ENCODE results near the gene DMRT2.

The DMRT2 gene

GRCh38 chr9:1050125-1050895 is at the start of gene DMRT2:
Gene DMRT2, plus strand, starts transcription at chr9:1050357. Its CDS starts 1,257 bp downstream, at chr9:1051614.
- H3K4me3 ChIP-seq (ENCODE audit: low read depth, low read length), result peak within 1 kb of the TSS; percentile 31

GRCh38 chr9:1001838-1002237 is 48.3 kb upstream of the DMRT2 start:
- H3K4me3 ChIP-seq (ENCODE audit: low read depth, low read length), result no peak overlapping the region

- H3K4me3 ChIP-seq (ENCODE audit: low read depth, low read length), result no peak overlapping the region
Observed at GRCh38 chr9:1002678-1003077, 47.5 kb upstream of the DMRT2 start.

DNA sequence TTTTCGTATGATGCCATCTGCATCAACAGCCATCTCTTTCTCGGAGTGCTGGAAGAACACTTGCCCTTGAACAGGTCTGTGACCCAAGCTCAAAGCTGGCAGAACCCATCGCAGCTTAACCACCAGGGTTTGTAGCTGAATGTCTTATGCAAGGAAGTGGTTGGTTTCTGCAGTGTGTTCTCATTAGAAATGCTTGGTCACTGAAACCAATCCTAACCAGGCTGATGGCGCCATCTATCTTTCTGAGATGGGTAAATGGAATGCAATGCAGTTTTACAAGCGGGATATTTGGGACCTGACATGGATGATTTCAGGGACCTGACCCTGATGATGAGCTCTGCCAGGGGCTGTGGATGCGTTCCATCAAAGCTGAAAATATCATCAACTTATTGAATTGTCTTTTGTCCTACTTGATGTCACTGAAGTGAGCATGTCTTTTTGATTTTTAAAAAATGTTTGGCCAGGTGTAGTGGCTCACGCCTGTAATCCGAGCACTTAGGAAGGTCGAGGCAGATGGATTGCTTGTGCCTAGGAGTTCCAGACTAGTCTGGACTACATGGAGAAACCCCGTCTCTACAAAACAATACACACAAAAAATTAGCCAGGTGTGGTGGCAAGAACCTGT is 45.0 kb upstream of the DMRT2 start:
- H3K4me3 ChIP-seq (ENCODE audit: low read depth, low read length), result no peak overlapping the region

DNA sequence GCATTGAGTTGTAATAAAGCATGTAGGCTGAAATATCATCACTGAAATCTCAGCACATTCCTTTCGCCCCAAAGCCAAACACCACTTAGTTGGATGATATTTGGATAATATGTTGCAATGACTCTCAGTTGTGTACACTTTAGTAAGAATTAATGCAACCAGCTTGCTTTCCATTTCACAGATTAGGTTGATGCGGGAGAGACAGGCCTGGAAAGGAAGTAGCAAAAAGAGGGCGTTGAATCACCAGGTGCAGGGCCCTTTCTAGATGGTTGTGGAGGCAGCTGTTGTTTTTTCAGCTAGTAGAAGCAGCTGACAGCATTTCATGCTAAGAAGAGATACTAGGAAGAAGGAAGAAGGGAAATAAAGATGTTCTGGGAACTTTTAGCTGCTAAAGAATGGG is 42.8 kb upstream of the DMRT2 start:
- H3K4me3 ChIP-seq (ENCODE audit: low read depth, low read length), result no peak overlapping the region

DNA sequence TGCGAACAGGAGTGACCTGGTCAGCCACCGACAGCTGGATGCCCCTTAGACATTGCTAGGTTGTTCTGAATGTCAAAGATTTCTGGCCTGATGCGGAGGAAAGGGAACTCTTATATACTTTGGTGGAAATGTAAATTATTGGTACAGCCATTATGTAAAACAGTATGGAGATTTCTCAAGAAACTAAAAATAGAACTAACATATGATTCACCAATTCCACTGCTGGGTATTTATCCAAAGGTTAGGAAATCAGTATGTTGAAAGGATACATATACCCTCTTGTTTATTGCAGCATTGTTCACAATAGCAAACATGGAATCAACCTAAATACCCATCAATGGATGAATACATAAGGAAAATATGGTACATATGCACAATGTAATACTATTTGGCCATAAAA is 41.9 kb upstream of the DMRT2 start:
- no peak overlapping the region for H3K4me3 ChIP-seq (ENCODE audit: low read depth, low read length)

DNA sequence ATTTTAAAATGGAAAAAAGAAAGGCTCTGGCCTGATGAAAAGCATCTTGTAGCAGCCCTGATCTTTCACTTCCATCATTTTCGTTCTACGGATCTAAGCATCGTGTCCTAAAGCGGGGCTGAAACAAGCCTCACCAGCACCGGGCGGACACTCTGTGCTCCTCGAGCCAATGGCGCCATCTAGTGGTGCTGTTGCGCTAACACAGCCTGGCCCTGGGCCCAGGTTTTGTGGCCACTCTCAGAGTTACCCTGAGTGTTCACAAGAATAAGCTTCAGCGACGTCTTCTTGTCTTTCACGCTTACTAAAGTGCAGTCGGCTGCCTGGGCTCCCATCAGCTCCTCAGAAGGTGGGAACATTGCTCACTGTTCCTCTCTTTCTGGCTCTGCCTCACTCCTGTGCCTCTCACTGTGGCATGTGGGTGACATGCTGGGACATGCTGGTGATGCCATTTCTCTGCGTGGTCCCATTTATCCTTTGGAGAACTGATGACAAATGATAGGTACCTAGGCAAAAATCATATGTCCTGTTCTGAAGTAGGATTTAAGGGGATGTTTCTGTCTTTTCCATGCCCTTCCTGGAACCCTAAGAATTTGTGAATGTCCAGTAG is 41.0 kb upstream of the DMRT2 start:
- no peak overlapping the region for H3K4me3 ChIP-seq (ENCODE audit: low read depth, low read length)

DNA sequence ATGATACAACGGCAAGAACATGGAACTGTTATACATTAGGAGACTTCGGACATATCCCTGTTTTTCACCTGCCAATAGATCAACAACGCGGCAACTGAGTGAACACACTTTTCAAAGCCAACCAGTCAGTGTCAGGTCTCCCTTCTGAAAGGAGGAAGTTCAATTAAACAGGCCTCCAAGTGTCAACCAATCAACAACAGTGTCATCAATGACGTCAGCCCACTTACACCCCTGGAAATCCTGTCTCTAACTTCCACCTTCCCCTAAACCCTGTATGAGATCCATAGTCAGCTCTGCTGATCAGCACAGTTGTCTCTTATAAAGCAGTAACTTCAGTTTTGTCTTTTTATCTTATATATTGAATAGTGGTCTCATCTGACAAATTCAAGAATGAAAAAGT is 37.1 kb upstream of the DMRT2 start:
- no peak overlapping the region for H3K4me3 ChIP-seq (ENCODE audit: low read depth, low read length)

DNA sequence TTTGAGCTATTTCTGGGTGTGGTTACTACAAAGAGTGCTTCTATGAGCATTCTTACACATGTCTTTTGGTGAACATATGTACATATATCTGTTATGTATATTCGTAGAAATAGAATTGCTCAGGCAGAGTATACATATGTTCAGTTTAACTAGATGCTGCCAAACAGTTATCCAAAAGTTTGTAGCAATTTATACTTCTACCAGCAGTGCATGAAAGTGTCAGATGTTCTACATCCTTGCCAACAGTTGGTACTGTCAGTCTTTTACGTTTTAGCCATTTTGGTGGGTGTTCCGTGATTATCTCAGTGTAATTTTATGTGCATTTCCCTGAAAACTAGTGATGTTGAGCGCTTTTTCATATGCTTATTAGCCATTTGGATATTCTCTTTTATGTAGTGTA is 35.9 kb upstream of the DMRT2 start:
- H3K4me3 ChIP-seq (ENCODE audit: low read depth, low read length), result no peak overlapping the region

GRCh38 chr9:1014640-1015039 is 35.5 kb upstream of the DMRT2 start:
- no peak overlapping the region for H3K4me3 ChIP-seq (ENCODE audit: low read depth, low read length)

GRCh38 chr9:1018121-1018520 is 32.0 kb upstream of the DMRT2 start:
- H3K4me3 ChIP-seq (ENCODE audit: low read depth, low read length), result no peak overlapping the region

GRCh38 chr9:1024112-1024511 is 26.0 kb upstream of the DMRT2 start:
- H3K4me3 ChIP-seq (ENCODE audit: low read depth, low read length), result no peak overlapping the region

GRCh38 chr9:1025131-1025530 is 25.0 kb upstream of the DMRT2 start:
- no peak overlapping the region for H3K4me3 ChIP-seq (ENCODE audit: low read depth, low read length)

DNA sequence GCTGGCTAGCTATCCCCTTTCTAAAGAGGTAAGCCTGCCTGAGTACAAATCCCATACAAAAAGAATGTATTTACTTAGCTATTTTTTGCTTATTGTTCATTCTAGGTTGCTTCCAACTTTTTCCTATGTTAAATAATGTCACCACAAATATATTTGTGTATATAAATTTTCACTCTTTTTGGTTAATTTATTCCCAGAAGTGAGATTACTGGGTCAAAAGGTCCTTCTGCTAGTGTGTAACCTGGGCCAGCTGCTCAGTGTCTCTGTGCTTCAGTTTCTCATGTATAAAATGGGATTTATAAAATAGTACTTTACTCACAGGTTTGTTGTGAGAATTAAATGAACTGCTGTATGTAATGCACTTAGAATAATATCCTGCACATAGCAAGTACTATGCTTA is 23.9 kb upstream of the DMRT2 start:
- H3K4me3 ChIP-seq (ENCODE audit: low read depth, low read length), result no peak overlapping the region

- no peak overlapping the region for H3K4me3 ChIP-seq (ENCODE audit: low read depth, low read length)
Observed at GRCh38 chr9:1028501-1029190, 21.5 kb upstream of the DMRT2 start.

DNA sequence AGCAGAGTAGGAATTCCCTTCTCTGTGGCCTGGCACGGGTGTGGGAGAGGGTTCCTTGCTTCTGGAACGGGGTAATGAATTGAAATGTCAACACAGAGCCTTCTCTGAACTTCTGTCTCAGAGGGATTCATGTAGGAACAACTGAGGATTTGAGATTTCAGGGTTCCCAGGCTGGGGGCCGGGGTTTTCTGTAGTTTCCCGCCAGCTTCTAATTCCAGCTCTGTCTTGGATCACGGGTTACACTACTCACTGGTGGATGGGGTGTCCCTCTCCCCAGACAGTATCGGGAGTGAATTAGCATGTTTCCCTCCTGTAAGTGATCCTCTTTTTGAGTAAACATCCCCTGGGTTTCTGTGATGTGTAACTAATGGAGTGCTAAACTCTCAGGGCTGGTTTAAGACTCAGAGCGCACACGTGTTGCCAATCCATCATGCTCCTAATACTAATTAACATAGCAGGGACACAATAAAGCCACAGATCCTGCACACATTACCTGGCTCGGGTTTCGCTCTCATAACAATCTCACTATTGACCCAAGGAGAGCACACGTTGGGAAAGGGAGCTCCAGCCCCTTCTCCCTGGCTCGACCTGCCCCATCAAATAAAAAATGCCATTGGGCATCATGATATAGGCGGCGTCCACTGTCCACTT is 18.1 kb upstream of the DMRT2 start:
- H3K4me3 ChIP-seq (ENCODE audit: low read depth, low read length), result no peak overlapping the region

- no peak overlapping the region for H3K4me3 ChIP-seq (ENCODE audit: low read depth, low read length)
Observed at GRCh38 chr9:1034271-1034670, 15.9 kb upstream of the DMRT2 start.

DNA sequence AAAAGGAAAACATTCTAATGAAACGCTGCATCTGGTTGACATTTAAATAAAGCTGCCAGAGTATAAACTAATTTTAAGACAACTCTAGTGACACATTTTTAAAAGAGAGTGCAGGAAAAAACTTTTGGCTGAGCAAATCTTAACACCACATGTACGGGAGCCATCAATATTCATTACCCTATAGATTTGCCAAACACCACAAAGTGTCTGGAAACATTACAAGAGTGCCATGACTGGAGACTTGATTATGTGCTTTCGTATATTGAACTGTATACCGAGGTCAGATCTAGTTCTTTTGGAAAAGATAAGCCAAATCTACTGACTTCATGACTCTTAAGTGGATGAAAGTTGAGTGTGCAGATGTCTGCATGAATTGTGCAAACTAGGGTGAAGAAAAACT is 10.6 kb upstream of the DMRT2 start:
- no peak overlapping the region for H3K4me3 ChIP-seq (ENCODE audit: low read depth, low read length)

GRCh38 chr9:1042466-1042865 is 7.7 kb upstream of the DMRT2 start:
- H3K4me3 ChIP-seq (ENCODE audit: low read depth, low read length), result peak overlapping the region; percentile 17

GRCh38 chr9:1044643-1045042 is 5.5 kb upstream of the DMRT2 start:
- H3K4me3 ChIP-seq (ENCODE audit: low read depth, low read length), result no peak overlapping the region
